ENCODE measurements around the gene PHEX.

- TF ChIP-seq, protein P1, sequence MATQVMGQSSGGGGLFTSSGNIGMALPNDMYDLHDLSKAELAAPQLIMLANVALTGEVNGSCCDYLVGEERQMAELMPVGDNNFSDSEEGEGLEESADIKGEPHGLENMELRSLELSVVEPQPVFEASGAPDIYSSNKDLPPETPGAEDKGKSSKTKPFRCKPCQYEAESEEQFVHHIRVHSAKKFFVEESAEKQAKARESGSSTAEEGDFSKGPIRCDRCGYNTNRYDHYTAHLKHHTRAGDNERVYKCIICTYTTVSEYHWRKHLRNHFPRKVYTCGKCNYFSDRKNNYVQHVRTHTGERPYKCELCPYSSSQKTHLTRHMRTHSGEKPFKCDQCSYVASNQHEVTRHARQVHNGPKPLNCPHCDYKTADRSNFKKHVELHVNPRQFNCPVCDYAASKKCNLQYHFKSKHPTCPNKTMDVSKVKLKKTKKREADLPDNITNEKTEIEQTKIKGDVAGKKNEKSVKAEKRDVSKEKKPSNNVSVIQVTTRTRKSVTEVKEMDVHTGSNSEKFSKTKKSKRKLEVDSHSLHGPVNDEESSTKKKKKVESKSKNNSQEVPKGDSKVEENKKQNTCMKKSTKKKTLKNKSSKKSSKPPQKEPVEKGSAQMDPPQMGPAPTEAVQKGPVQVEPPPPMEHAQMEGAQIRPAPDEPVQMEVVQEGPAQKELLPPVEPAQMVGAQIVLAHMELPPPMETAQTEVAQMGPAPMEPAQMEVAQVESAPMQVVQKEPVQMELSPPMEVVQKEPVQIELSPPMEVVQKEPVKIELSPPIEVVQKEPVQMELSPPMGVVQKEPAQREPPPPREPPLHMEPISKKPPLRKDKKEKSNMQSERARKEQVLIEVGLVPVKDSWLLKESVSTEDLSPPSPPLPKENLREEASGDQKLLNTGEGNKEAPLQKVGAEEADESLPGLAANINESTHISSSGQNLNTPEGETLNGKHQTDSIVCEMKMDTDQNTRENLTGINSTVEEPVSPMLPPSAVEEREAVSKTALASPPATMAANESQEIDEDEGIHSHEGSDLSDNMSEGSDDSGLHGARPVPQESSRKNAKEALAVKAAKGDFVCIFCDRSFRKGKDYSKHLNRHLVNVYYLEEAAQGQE (IDR thresholded peaks at IDR 0.05; ENCODE audit: insufficient read depth in 1 of 2, low read depth in 2 of 2, low read length in 2 of 2) = no peak
- no peak for TF ChIP-seq POLR2AphosphoS5 (IDR thresholded peaks at IDR 0.05; ENCODE audit: low read depth, low read length)
These were observed 45.5 kb upstream of the PHEX start for GRCh38 chrX:21986596-21986995.
